Cardiac septum (tissue), 1 donor: ENCODE data around the gene MAP2K3. TPM values are rescaled to one million over a fixed set of nuclear protein-coding genes. Genes with fewer than 3 reads are reported as not detected.
A peak's percentile ranks its signal among the peaks of the same experiment; 100 is the strongest.

Experiments used
- DNase-seq: peaks from one replicate; pipeline ENCODE4 v3.0.0-alpha.2; 2020; ENCODE audit warnings: low spot score
- intact Hi-C: fragments of 100-400 bp; cut with DNase I; formaldehyde crosslinking; loops from one replicate; pipeline ENCODE4 v1.14.0; 2022
- total RNA-seq: library from RNA; stranded (reverse); fragmentation: NEBNext Ultra II Directional; extraction: Animal tissue kit (Norgen Biotek cat#: 25700); gene quantifications from one replicate; pipeline ENCODE4 v1.2.1, GENCODE V29; 2021
- donor health status: DM: no; HTN: no; CAD: no.

The MAP2K3 gene
- total RNA-seq, 1 donor from 2014 or later = 70.5 TPM

- no peak for DNase-seq
- intact Hi-C loops = no loop called here
Observed at GRCh38 chr17:21251337-21252010, 33.0 kb upstream of the MAP2K3 start.

GRCh38 chr17:21252289-21252795 lies 32.2 kb upstream of the MAP2K3 start:
- intact Hi-C loops = no loop called here

GRCh38 chr17:21252796-21253645 lies 31.5 kb upstream of the MAP2K3 start, which contains the start of gene NATD1:
Gene NATD1 (minus strand): TSS chr17:21253410. CDS start chr17:21253264, 146 bp downstream.
- intact Hi-C loops = no loop called here
- DNase-seq = peak; percentile 95

More at GRCh38 chr17:21252289-21252795, 32.2 kb upstream of the MAP2K3 start:
- DNase-seq = no peak

- no peak for DNase-seq
- intact Hi-C loops = no loop called here
Observed at GRCh38 chr17:21253646-21254441, 30.7 kb upstream of the MAP2K3 start.

GRCh38 chr17:21258593-21258992 lies 25.9 kb upstream of the MAP2K3 start:
- intact Hi-C loops = no loop called here
- no peak for DNase-seq

- intact Hi-C loops = no loop called here
- DNase-seq = no peak
Observed at GRCh38 chr17:21262259-21262993, 22.1 kb upstream of the MAP2K3 start.

- no peak for DNase-seq
- intact Hi-C loops = no loop called here
Observed at GRCh38 chr17:21263376-21263775, 21.1 kb upstream of the MAP2K3 start.

GRCh38 chr17:21268596-21269188 lies 15.8 kb upstream of the MAP2K3 start:
- intact Hi-C loops = no loop called here
- no peak for DNase-seq

- intact Hi-C loops = no loop called here
- DNase-seq = no peak
Observed at GRCh38 chr17:21269394-21269793, 15.1 kb upstream of the MAP2K3 start.

GRCh38 chr17:21271454-21272183 lies 12.9 kb upstream of the MAP2K3 start:
- intact Hi-C loops = no loop called here

GRCh38 chr17:21272250-21272649 lies 12.3 kb upstream of the MAP2K3 start:
- no peak for DNase-seq
- intact Hi-C loops = no loop called here

More at GRCh38 chr17:21271454-21272183, 12.9 kb upstream of the MAP2K3 start:
- no peak for DNase-seq

- intact Hi-C loops = no loop called here
- no peak for DNase-seq
Observed at GRCh38 chr17:21272881-21273792, 11.4 kb upstream of the MAP2K3 start.

GRCh38 chr17:21275047-21275578 lies 9.4 kb upstream of the MAP2K3 start:
- intact Hi-C loops = loop anchor here (5.0 kb wide), 1 partner anchor 63 kb away; the partner anchor contains the start of gene TMEM11

GRCh38 chr17:21275579-21276263 lies 8.8 kb upstream of the MAP2K3 start:
- intact Hi-C loops = loop anchor here (5.0 kb wide), 1 partner anchor 63 kb away; the partner anchor contains the start of gene TMEM11

More at GRCh38 chr17:21275047-21275578, 9.4 kb upstream of the MAP2K3 start:
- no peak for DNase-seq

GRCh38 chr17:21276264-21276588 lies 8.3 kb upstream of the MAP2K3 start:
- no peak for DNase-seq
- intact Hi-C loops = loop anchor here (5.0 kb wide), 1 partner anchor 64 kb away; the partner anchor contains the start of gene TMEM11

More at GRCh38 chr17:21275579-21276263, 8.8 kb upstream of the MAP2K3 start:
- peak; percentile 99 for DNase-seq

- DNase-seq = no peak
- intact Hi-C loops = loop anchor here (5.0 kb wide), 1 partner anchor 65 kb away; the partner anchor contains the start of gene TMEM11
Observed at GRCh38 chr17:21277332-21277731, 7.2 kb upstream of the MAP2K3 start.
